Sigmoid colon (tissue), 7 donors: ENCODE measurements around the gene TNFRSF1B. TPM values are rescaled to one million over a fixed set of nuclear protein-coding genes. Genes with fewer than 3 reads are reported as not detected.

Source experiments
- DNase-seq: peaks from one replicate; pipeline ENCODE4 v3.0.0-alpha.2; 2019
- H3K27ac ChIP-seq, 4 donors: fragments of 200-600 bp; sonication (generic); one replicate each; pipeline ENCODE4 v1.5.1; 2016 to 2019; ENCODE audit warnings: mild to moderate bottlenecking in 1 of 4
- H3K27me3 ChIP-seq, 3 donors: fragments of 200-600 bp; sonication (generic); one replicate each; pipeline ENCODE4 v1.5.1; 2019; ENCODE audit warnings: mild to moderate bottlenecking in 1 of 3
- H3K36me3 ChIP-seq, 4 donors: fragments of 200-600 bp; sonication (generic); one replicate each; pipeline ENCODE4 v1.5.1; 2016 to 2019
- H3K4me1 ChIP-seq, 4 donors: fragments of 200-600 bp; sonication (generic); one replicate each; pipeline ENCODE4 v1.5.1; 2017 to 2019
- H3K4me3 ChIP-seq, 4 donors: fragments of 200-600 bp; sonication (generic); one replicate each; pipeline ENCODE4 v1.5.1; 2017 to 2019; ENCODE audit warnings: mild to moderate bottlenecking in 2 of 4, moderate library complexity in 1 of 4
- H3K9me3 ChIP-seq, 4 donors: fragments of 200-600 bp in 3 of 4; sonication (generic) in 3 of 4; one replicate each; pipeline versions ENCODE4 v1.5.1 to v1.6.1; 2013 to 2019
- CTCF ChIP-seq, 4 experiments: fragments of 450-650 bp in 3 of 4; fragments of 200-600 bp in 1 of 4; IDR thresholded peaks; one replicate each; pipeline ENCODE4 v1.5.1; 2016 to 2019; ENCODE audit warnings: antibody characterized with exemption in 4 of 4, mild to moderate bottlenecking in 3 of 4, moderate library complexity in 2 of 4
- EP300 ChIP-seq, 4 donors: sonication (generic); formaldehyde crosslinking; IDR thresholded peaks; one replicate each; pipeline ENCODE4 v1.6.1; 2017; ENCODE audit warnings: antibody characterized with exemption in 4 of 4
- POLR2A ChIP-seq, 2 donors: fragments of 450-650 bp; IDR thresholded peaks; one replicate each; pipeline ENCODE4 v1.6.1; 2016; ENCODE audit warnings: antibody characterized with exemption in 2 of 2, mild to moderate bottlenecking in 2 of 2, moderate library complexity in 2 of 2
- POLR2AphosphoS5 ChIP-seq, 4 donors: sonication (generic); formaldehyde crosslinking; IDR thresholded peaks; one replicate each; pipeline ENCODE4 v1.6.1; 2017; ENCODE audit warnings: antibody characterized with exemption in 4 of 4
- WGBS, 2 donors: extraction: QIAGEN DNeasy Blood & Tissue Kit; methylation state at CpG; one replicate each; pipeline ENCODE4 v1.1.7; 2013; 5-methylcytosine and 5-hydroxymethylcytosine counted together
- intact Hi-C: fragments of 100-400 bp; cut with DNase I; formaldehyde crosslinking; loops from one replicate; pipeline ENCODE4 v1.15.1; 2023
- polyA plus RNA-seq, 3 donors: library from polyadenylated mRNA; stranded (reverse); fragments of 200-250 nt; gene quantifications; one replicate each; pipeline ENCODE4 v1.2.3, GENCODE V29; 2013
- total RNA-seq, 4 donors: library from RNA; depleted of rRNA; stranded (reverse); fragments of >200 nt; gene quantifications; one replicate each; pipeline ENCODE4 v1.1.0, GENCODE V29; 2016
- donor health status: healthy with polysubstance abuse.
- donor health status: Bipolar disorder and iron deficiency.
- donor health status: healthy.

TNFRSF1B gene
- total and polyA plus RNA-seq, 7 donors = 4.2 to 37.2 (median 18.6) TPM

- intact Hi-C loops = no loop called here
- H3K36me3 ChIP-seq = peaks cover 0 to 20% (median 3%) of the 10 kb centered on the region in 4 donors
- WGBS, 2 donors = 91% methylated on average over 58 of the region's 58 CpGs
- H3K27ac ChIP-seq = no peak overlapping the region
- H3K4me3 ChIP-seq = no peak overlapping the region
- TF ChIP-seq EP300 (IDR thresholded peaks at IDR 0.05) = no peak
- no peak for TF ChIP-seq POLR2AphosphoS5 (IDR thresholded peaks at IDR 0.05)
- no peak for TF ChIP-seq POLR2A (IDR thresholded peaks at IDR 0.05)
- no peak for TF ChIP-seq CTCF (IDR thresholded peaks at IDR 0.05)
- no peak for DNase-seq
- H3K27me3 ChIP-seq = no peaks in the 10 kb centered on the region
- H3K4me1 ChIP-seq = peaks cover 0 to 28% (median 21%) of the 10 kb centered on the region in 4 donors
- H3K9me3 ChIP-seq = no peaks in the 10 kb centered on the region
These were observed 24.6 kb downstream of the TNFRSF1B start for GRCh38 chr1:12191242-12192032.

GRCh38 chr1:12194666-12195216, 27.9 kb downstream of the TNFRSF1B start:
- peaks cover 0 to 20% (median 3%) of the 10 kb centered on the region in 4 donors for H3K36me3 ChIP-seq

GRCh38 chr1:12195416-12195815, 28.6 kb downstream of the TNFRSF1B start:
- intact Hi-C loops = loop anchor here (5.0 kb wide), 1 partner anchor 33 kb away; no protein-coding TSS in a partner anchor

More at GRCh38 chr1:12194666-12195216, 27.9 kb downstream of the TNFRSF1B start:
- DNase-seq = no peak
- no peaks in the 10 kb centered on the region for H3K9me3 ChIP-seq
- H3K4me3 ChIP-seq = no peak overlapping the region
- no peaks in the 10 kb centered on the region for H3K27me3 ChIP-seq
- H3K27ac ChIP-seq = no peak overlapping the region
- TF ChIP-seq POLR2A (IDR thresholded peaks at IDR 0.05) (no peak), EP300 (IDR thresholded peaks at IDR 0.05) (no peak)
- no peaks in the 10 kb centered on the region for H3K4me1 ChIP-seq
- WGBS, 2 donors = 82 to 87% methylated on average over 14 of the region's 14 CpGs
- intact Hi-C loops = loop anchor here (5.0 kb wide), 1 partner anchor 32 kb away; no protein-coding TSS in a partner anchor

GRCh38 chr1:12196641-12197482, 30.1 kb downstream of the TNFRSF1B start:
- peak overlapping the region in 1 of 4 donors; percentile 37 for H3K27ac ChIP-seq
- no peaks in the 10 kb centered on the region for H3K9me3 ChIP-seq
- H3K4me3 ChIP-seq = no peak overlapping the region
- H3K4me1 ChIP-seq = no peaks in the 10 kb centered on the region
- H3K27me3 ChIP-seq = no peaks in the 10 kb centered on the region
- intact Hi-C loops = loop anchor here (5.0 kb wide), 1 partner anchor 35 kb away; no protein-coding TSS in a partner anchor
- TF ChIP-seq CTCF (IDR thresholded peaks at IDR 0.05) (no peak), EP300 (IDR thresholded peaks at IDR 0.05) (peak in 1 of 4 donors; percentile 34), POLR2AphosphoS5 (IDR thresholded peaks at IDR 0.05) (peak in 2 of 4 donors; percentile 35 to 46)
- WGBS, 2 donors = 72 to 87% methylated on average over 20 of the region's 20 CpGs
- DNase-seq = no peak
- peaks cover 0 to 19% (median 3%) of the 10 kb centered on the region in 4 donors for H3K36me3 ChIP-seq

More at GRCh38 chr1:12195416-12195815, 28.6 kb downstream of the TNFRSF1B start:
- Histone ChIP-seq H3K4me3 (no peak overlapping the region), H3K27ac (no peak overlapping the region), H3K27me3 (no peaks in the 10 kb centered on the region), H3K4me1 (no peaks in the 10 kb centered on the region), H3K36me3 (peaks cover 0 to 20% (median 3%) of the 10 kb centered on the region in 4 donors), H3K9me3 (no peaks in the 10 kb centered on the region)
- TF ChIP-seq CTCF (IDR thresholded peaks at IDR 0.05) (no peak), EP300 (IDR thresholded peaks at IDR 0.05) (no peak), POLR2A (IDR thresholded peaks at IDR 0.05) (no peak), POLR2AphosphoS5 (IDR thresholded peaks at IDR 0.05) (no peak)
- WGBS, 2 donors = 78 to 82% methylated on average over 3 of the region's 3 CpGs
- DNase-seq = no peak
